ENCODE measurements around the gene DCC. TPM values are rescaled to one million over a fixed set of nuclear protein-coding genes. Genes with fewer than 3 reads are reported as not detected.

Gene DCC
- total and polyA plus RNA-seq, 7 experiments from 2014 or later = not detected

DNA sequence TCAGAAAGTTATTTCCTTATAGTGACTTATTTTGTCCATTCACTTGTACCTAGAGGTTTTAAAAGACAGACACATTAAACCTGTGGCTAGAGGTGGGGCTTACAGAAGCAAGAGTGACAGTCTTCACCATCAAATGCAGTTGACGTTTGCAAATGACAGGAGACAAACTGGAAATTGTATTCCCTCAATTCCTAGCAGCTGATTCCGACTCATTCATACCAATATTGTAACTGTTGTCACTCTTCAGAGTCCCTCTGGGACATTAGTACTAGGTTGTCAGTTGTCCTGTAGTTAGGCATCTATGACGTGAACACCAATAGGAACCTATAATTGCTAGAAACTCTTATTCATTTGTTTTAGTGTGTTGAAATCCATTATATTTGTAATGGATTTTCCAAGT is 794.7 kb downstream of the DCC start:
- no peaks in the 10 kb centered on the region for H3K36me3 Mint-ChIP-seq
- H3K4me3 Mint-ChIP-seq = no peak overlapping the region
- no peaks in the 10 kb centered on the region for H3K4me1 Mint-ChIP-seq
- no peaks in the 10 kb centered on the region for H3K4me1 ChIP-seq (ENCODE audit: control insufficient read depth in 2 of 2, insufficient read depth in 2 of 2, low read length in 2 of 2)
- no peak for ATAC-seq
- H3K9me3 ChIP-seq (ENCODE audit: control insufficient read depth in 2 of 3, low read length in 3 of 3) = no peaks in the 10 kb centered on the region
- ChIA-PET CTCF (interaction anchor here (0.5 kb wide), 1 partner anchor 20 kb away, joined by 3 read pairs; no protein-coding TSS in a partner anchor), POLR2A (no interaction called here)
- no peak overlapping the region for H3K4me3 ChIP-seq (ENCODE audit: low read length)
- no peaks in the 10 kb centered on the region for H3K27me3 ChIP-seq (ENCODE audit: control insufficient read depth in 2 of 2, insufficient read depth in 2 of 2, low read length in 2 of 2)
- H3K36me3 ChIP-seq (ENCODE audit: control insufficient read depth in 2 of 3, insufficient read depth in 3 of 3, low read length in 3 of 3) = no peaks in the 10 kb centered on the region
- H3K27ac ChIP-seq (ENCODE audit: low read depth, low read length) = no peak overlapping the region
- no peak overlapping the region for H3K27ac Mint-ChIP-seq
- intact Hi-C loops (cut with micrococcal nuclease) = no loop called here
- H3K27me3 Mint-ChIP-seq = no peaks in the 10 kb centered on the region
- no peak for DNase-seq
- H3K9me3 Mint-ChIP-seq = peaks cover 0 to 17% (median 5%) of the 10 kb centered on the region in 11 donors

DNA sequence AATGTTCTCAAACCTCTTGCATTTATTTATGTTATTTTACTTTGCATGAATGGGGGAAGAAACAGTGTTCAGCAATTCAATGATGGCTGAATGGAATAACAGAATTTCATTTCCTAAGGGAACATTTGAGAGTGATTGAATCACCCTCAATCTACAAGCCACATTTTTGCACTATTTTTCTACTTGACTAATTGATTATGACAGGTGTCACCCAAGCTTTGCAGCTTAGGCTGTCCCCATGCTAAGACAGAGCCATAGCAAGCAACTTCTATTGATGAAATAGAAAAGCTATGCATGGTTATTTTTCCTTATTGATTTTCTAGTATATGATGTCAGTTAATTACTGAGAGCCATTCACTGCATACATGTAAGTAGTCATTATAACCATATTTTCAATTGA is 795.7 kb downstream of the DCC start:
- H3K4me3 Mint-ChIP-seq = no peak overlapping the region

GRCh38 chr18:53139746-53140500 is 799.9 kb downstream of the DCC start:
- no peaks in the 10 kb centered on the region for H3K36me3 ChIP-seq (ENCODE audit: control insufficient read depth in 2 of 3, insufficient read depth in 3 of 3, low read length in 3 of 3)
- no peak for ATAC-seq
- no peaks in the 10 kb centered on the region for H3K36me3 Mint-ChIP-seq
- no peaks in the 10 kb centered on the region for H3K4me1 ChIP-seq (ENCODE audit: control insufficient read depth in 2 of 2, insufficient read depth in 2 of 2, low read length in 2 of 2)
- CTCF ChIA-PET = no interaction called here
- no peaks in the 10 kb centered on the region for H3K9me3 ChIP-seq (ENCODE audit: control insufficient read depth in 2 of 3, low read length in 3 of 3)
- no peak overlapping the region for H3K27ac Mint-ChIP-seq
- H3K4me1 Mint-ChIP-seq = no peaks in the 10 kb centered on the region
- no peaks in the 10 kb centered on the region for H3K27me3 ChIP-seq (ENCODE audit: control insufficient read depth in 2 of 2, insufficient read depth in 2 of 2, low read length in 2 of 2)
- H3K9me3 Mint-ChIP-seq = peaks cover 0 to 22% (median 4%) of the 10 kb centered on the region in 11 donors
- DNase-seq = no peak
- no peaks in the 10 kb centered on the region for H3K27me3 Mint-ChIP-seq
- no peak overlapping the region for H3K27ac ChIP-seq (ENCODE audit: low read depth, low read length)
- intact Hi-C loops (cut with micrococcal nuclease) = no loop called here
- H3K4me3 Mint-ChIP-seq = no peak overlapping the region
- no peak overlapping the region for H3K4me3 ChIP-seq (ENCODE audit: low read length)
- POLR2A ChIA-PET = no interaction called here

More for the DNA sequence above, 795.7 kb downstream of the DCC start:
- no peak overlapping the region for H3K27ac ChIP-seq (ENCODE audit: low read depth, low read length)
- H3K4me1 ChIP-seq (ENCODE audit: control insufficient read depth in 2 of 2, insufficient read depth in 2 of 2, low read length in 2 of 2) = no peaks in the 10 kb centered on the region
- no peak for DNase-seq
- Mint-ChIP-seq H3K9me3 (peaks cover 0 to 21% (median 5%) of the 10 kb centered on the region in 11 donors), H3K4me1 (no peaks in the 10 kb centered on the region), H3K36me3 (no peaks in the 10 kb centered on the region), H3K27me3 (no peaks in the 10 kb centered on the region), H3K27ac (no peak overlapping the region)
- no peaks in the 10 kb centered on the region for H3K36me3 ChIP-seq (ENCODE audit: control insufficient read depth in 2 of 3, insufficient read depth in 3 of 3, low read length in 3 of 3)
- H3K27me3 ChIP-seq (ENCODE audit: control insufficient read depth in 2 of 2, insufficient read depth in 2 of 2, low read length in 2 of 2) = no peaks in the 10 kb centered on the region
- CTCF ChIA-PET = no interaction called here
- H3K4me3 ChIP-seq (ENCODE audit: low read length) = no peak overlapping the region
- H3K9me3 ChIP-seq (ENCODE audit: control insufficient read depth in 2 of 3, low read length in 3 of 3) = no peaks in the 10 kb centered on the region
- intact Hi-C loops (cut with micrococcal nuclease) = no loop called here
- POLR2A ChIA-PET = no interaction called here
- ATAC-seq = no peak

GRCh38 chr18:53142005-53142404 is 802.0 kb downstream of the DCC start:
- H3K36me3 ChIP-seq (ENCODE audit: control insufficient read depth in 2 of 3, insufficient read depth in 3 of 3, low read length in 3 of 3) = no peaks in the 10 kb centered on the region
- no peaks in the 10 kb centered on the region for H3K4me1 Mint-ChIP-seq
- ATAC-seq (no peak), DNase-seq (no peak)
- H3K27ac ChIP-seq (ENCODE audit: low read depth, low read length) = no peak overlapping the region
- no peaks in the 10 kb centered on the region for H3K9me3 ChIP-seq (ENCODE audit: control insufficient read depth in 2 of 3, low read length in 3 of 3)
- H3K9me3 Mint-ChIP-seq = peaks cover 0 to 22% (median 6%) of the 10 kb centered on the region in 11 donors
- no peak overlapping the region for H3K4me3 ChIP-seq (ENCODE audit: low read length)
- H3K4me3 Mint-ChIP-seq = no peak overlapping the region
- ChIA-PET POLR2A (no interaction called here), CTCF (no interaction called here)
- H3K27me3 ChIP-seq (ENCODE audit: control insufficient read depth in 2 of 2, insufficient read depth in 2 of 2, low read length in 2 of 2) = no peaks in the 10 kb centered on the region
- H3K36me3 Mint-ChIP-seq = no peaks in the 10 kb centered on the region
- no peak overlapping the region for H3K27ac Mint-ChIP-seq
- H3K27me3 Mint-ChIP-seq = no peaks in the 10 kb centered on the region
- no peaks in the 10 kb centered on the region for H3K4me1 ChIP-seq (ENCODE audit: control insufficient read depth in 2 of 2, insufficient read depth in 2 of 2, low read length in 2 of 2)
- intact Hi-C loops (cut with micrococcal nuclease) = no loop called here

GRCh38 chr18:53147472-53147871 is 807.5 kb downstream of the DCC start:
- no peaks in the 10 kb centered on the region for H3K27me3 Mint-ChIP-seq
- H3K27ac ChIP-seq (ENCODE audit: low read depth, low read length) = no peak overlapping the region
- no peak overlapping the region for H3K27ac Mint-ChIP-seq
- no peaks in the 10 kb centered on the region for H3K27me3 ChIP-seq (ENCODE audit: control insufficient read depth in 2 of 2, insufficient read depth in 2 of 2, low read length in 2 of 2)
- DNase-seq (no peak), ATAC-seq (no peak)
- no peaks in the 10 kb centered on the region for H3K9me3 ChIP-seq (ENCODE audit: control insufficient read depth in 2 of 3, low read length in 3 of 3)
- no peak overlapping the region for H3K4me3 Mint-ChIP-seq
- no peaks in the 10 kb centered on the region for H3K4me1 Mint-ChIP-seq
- POLR2A ChIA-PET = no interaction called here
- peaks cover 0 to 14% (median 4%) of the 10 kb centered on the region in 11 donors for H3K9me3 Mint-ChIP-seq
- no peaks in the 10 kb centered on the region for H3K36me3 Mint-ChIP-seq
- H3K36me3 ChIP-seq (ENCODE audit: control insufficient read depth in 2 of 3, insufficient read depth in 3 of 3, low read length in 3 of 3) = no peaks in the 10 kb centered on the region
- CTCF ChIA-PET = no interaction called here
- intact Hi-C loops (cut with micrococcal nuclease) = no loop called here
- no peak overlapping the region for H3K4me3 ChIP-seq (ENCODE audit: low read length)
- no peaks in the 10 kb centered on the region for H3K4me1 ChIP-seq (ENCODE audit: control insufficient read depth in 2 of 2, insufficient read depth in 2 of 2, low read length in 2 of 2)

GRCh38 chr18:53148123-53148522 is 808.1 kb downstream of the DCC start:
- no peaks in the 10 kb centered on the region for H3K36me3 ChIP-seq (ENCODE audit: control insufficient read depth in 2 of 3, insufficient read depth in 3 of 3, low read length in 3 of 3)
- CTCF ChIA-PET = no interaction called here
- H3K9me3 Mint-ChIP-seq = peaks cover 0 to 14% (median 4%) of the 10 kb centered on the region in 11 donors
- H3K4me3 ChIP-seq (ENCODE audit: low read length) = no peak overlapping the region
- DNase-seq = no peak
- no peaks in the 10 kb centered on the region for H3K36me3 Mint-ChIP-seq
- no peak overlapping the region for H3K4me3 Mint-ChIP-seq
- H3K27me3 Mint-ChIP-seq = no peaks in the 10 kb centered on the region
- no peak overlapping the region for H3K27ac ChIP-seq (ENCODE audit: low read depth, low read length)
- ATAC-seq = no peak
- H3K4me1 Mint-ChIP-seq = no peaks in the 10 kb centered on the region
- H3K27ac Mint-ChIP-seq = no peak overlapping the region
- H3K27me3 ChIP-seq (ENCODE audit: control insufficient read depth in 2 of 2, insufficient read depth in 2 of 2, low read length in 2 of 2) = no peaks in the 10 kb centered on the region
- H3K4me1 ChIP-seq (ENCODE audit: control insufficient read depth in 2 of 2, insufficient read depth in 2 of 2, low read length in 2 of 2) = no peaks in the 10 kb centered on the region
- H3K9me3 ChIP-seq (ENCODE audit: control insufficient read depth in 2 of 3, low read length in 3 of 3) = no peaks in the 10 kb centered on the region
- intact Hi-C loops (cut with micrococcal nuclease) = no loop called here
- POLR2A ChIA-PET = no interaction called here

DNA sequence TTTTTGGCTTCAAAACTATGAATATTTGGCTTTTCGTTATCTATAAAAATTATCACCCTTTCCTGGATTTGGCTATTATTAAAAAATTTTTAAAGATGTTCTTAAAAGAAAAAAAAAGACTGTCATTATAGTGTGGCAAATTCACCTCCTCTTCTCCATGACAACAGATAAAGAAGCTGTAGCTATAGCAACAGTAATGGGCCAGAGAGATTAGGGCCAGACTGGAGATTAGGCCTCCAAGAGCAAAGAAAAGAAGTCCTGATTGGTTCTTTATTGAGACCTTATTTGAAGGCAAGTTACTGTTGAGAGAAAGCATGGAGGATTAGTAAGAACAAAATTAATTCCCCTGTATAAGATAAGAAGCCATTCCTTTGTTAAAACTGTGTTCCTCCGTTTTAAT is 812.5 kb downstream of the DCC start:
- Mint-ChIP-seq H3K36me3 (no peaks in the 10 kb centered on the region), H3K27ac (no peak overlapping the region), H3K9me3 (peaks cover 0 to 9% (median 3%) of the 10 kb centered on the region in 11 donors), H3K4me1 (no peaks in the 10 kb centered on the region), H3K27me3 (no peaks in the 10 kb centered on the region), H3K4me3 (no peak overlapping the region)
- H3K27ac ChIP-seq (ENCODE audit: low read depth, low read length) = no peak overlapping the region
- H3K27me3 ChIP-seq (ENCODE audit: control insufficient read depth in 2 of 2, insufficient read depth in 2 of 2, low read length in 2 of 2) = no peaks in the 10 kb centered on the region
- ATAC-seq (no peak), DNase-seq (no peak)
- POLR2A ChIA-PET = no interaction called here
- H3K4me3 ChIP-seq (ENCODE audit: low read length) = no peak overlapping the region
- intact Hi-C loops (cut with micrococcal nuclease) = no loop called here
- H3K9me3 ChIP-seq (ENCODE audit: control insufficient read depth in 2 of 3, low read length in 3 of 3) = no peaks in the 10 kb centered on the region
- CTCF ChIA-PET = no interaction called here
- no peaks in the 10 kb centered on the region for H3K4me1 ChIP-seq (ENCODE audit: control insufficient read depth in 2 of 2, insufficient read depth in 2 of 2, low read length in 2 of 2)
- no peaks in the 10 kb centered on the region for H3K36me3 ChIP-seq (ENCODE audit: control insufficient read depth in 2 of 3, insufficient read depth in 3 of 3, low read length in 3 of 3)

Data from naive thymus-derived CD4-positive, alpha-beta T cell (primary cell).